Gastroesophageal sphincter (tissue), 4 donors: ENCODE results near the gene NCL. TPM values are rescaled to one million over a fixed set of nuclear protein-coding genes. Genes with fewer than 3 reads are reported as not detected.

ENCODE experiments used
- ATAC-seq: fragments of 150-250 bp; one replicate; pipeline ENCODE4 v1.9.1; 2016; ENCODE audit warnings: mild to moderate bottlenecking, moderate library complexity
- H3K27ac ChIP-seq, 4 donors: fragments of 200-600 bp; sonication (generic) in 3 of 4; 1 replicate in 3 of 4; 2 replicates in 1 of 4; pipeline ENCODE4 v1.5.1; 2016 to 2019
- H3K27me3 ChIP-seq: fragments of 200-600 bp; sonication (generic); one replicate; pipeline ENCODE4 v1.5.1; 2019
- H3K36me3 ChIP-seq, 2 donors: fragments of 200-600 bp; sonication (generic); one replicate each; pipeline ENCODE4 v1.5.1; 2019; ENCODE audit warnings: control low read depth in 1 of 2
- H3K4me1 ChIP-seq, 3 donors: fragments of 200-600 bp; sonication (generic); 1 replicate in 2 of 3; 2 replicates in 1 of 3; pipeline ENCODE4 v1.5.1; 2016 to 2019; ENCODE audit warnings: control low read depth in 2 of 3
- H3K4me3 ChIP-seq, 2 donors: fragments of 200-600 bp; sonication (generic); one replicate each; pipeline ENCODE4 v1.5.1; 2019; ENCODE audit warnings: mild to moderate bottlenecking in 1 of 2, moderate library complexity in 1 of 2
- H3K9me3 ChIP-seq, 3 donors: fragments of 200-600 bp; sonication (generic); one replicate each; pipeline ENCODE4 v1.5.1; 2017 to 2019; ENCODE audit warnings: control low read depth in 2 of 3
- CTCF ChIP-seq, 4 experiments: fragments of 200-600 bp in 2 of 4; fragments of 450-650 bp in 2 of 4; sonication (generic) in 1 of 4; IDR thresholded peaks; one replicate each; pipeline ENCODE4 v1.5.1; 2017 to 2019; ENCODE audit warnings: antibody characterized with exemption in 4 of 4, mild to moderate bottlenecking in 2 of 4, moderate library complexity in 2 of 4
- EP300 ChIP-seq: sonication (generic); formaldehyde crosslinking; IDR thresholded peaks from one replicate; pipeline ENCODE4 v1.6.1; 2017; ENCODE audit warnings: antibody characterized with exemption, mild to moderate bottlenecking
- POLR2A ChIP-seq, 2 donors: fragments of 450-650 bp; IDR thresholded peaks; one replicate each; pipeline ENCODE4 v1.6.1; 2017; ENCODE audit warnings: antibody characterized with exemption in 2 of 2, mild to moderate bottlenecking in 2 of 2, moderate library complexity in 1 of 2
- POLR2AphosphoS5 ChIP-seq: sonication (generic); formaldehyde crosslinking; IDR thresholded peaks from one replicate; pipeline ENCODE4 v1.6.1; 2017; ENCODE audit warnings: antibody characterized with exemption
- WGBS, 2 donors: methylation state at CpG; one replicate each; pipeline ENCODE4 v1.1.5; 2018; ENCODE audit warnings: low coverage in 1 of 2; 5-methylcytosine and 5-hydroxymethylcytosine counted together
- total RNA-seq, 4 donors: library from RNA; depleted of rRNA; stranded (reverse); fragments of >200 nt; gene quantifications; one replicate each; pipeline ENCODE4 v1.1.0, GENCODE V29; 2016

NCL gene
- total RNA-seq, 4 donors from 2014 or later, result 106 to 163 (median 147) TPM

GRCh38 chr2:231427116-231427515 is 37.2 kb downstream of the NCL start:
- TF ChIP-seq EP300 (no peak), POLR2AphosphoS5 (no peak), POLR2A (IDR thresholded peaks at IDR 0.05) (no peak), CTCF (IDR thresholded peaks at IDR 0.05) (no peak)
- 79 to 92% methylated on average over 2 to 3 of the region's 3 CpGs for WGBS, 2 donors
- Histone ChIP-seq H3K4me1 (no peaks in the 10 kb centered on the region), H3K27ac (no peak overlapping the region), H3K9me3 (peaks cover 0 to 6% (median 0%) of the 10 kb centered on the region in 3 donors), H3K36me3 (no peaks in the 10 kb centered on the region), H3K27me3 (no peaks in the 10 kb centered on the region), H3K4me3 (no peak overlapping the region)
- no peak for ATAC-seq

DNA sequence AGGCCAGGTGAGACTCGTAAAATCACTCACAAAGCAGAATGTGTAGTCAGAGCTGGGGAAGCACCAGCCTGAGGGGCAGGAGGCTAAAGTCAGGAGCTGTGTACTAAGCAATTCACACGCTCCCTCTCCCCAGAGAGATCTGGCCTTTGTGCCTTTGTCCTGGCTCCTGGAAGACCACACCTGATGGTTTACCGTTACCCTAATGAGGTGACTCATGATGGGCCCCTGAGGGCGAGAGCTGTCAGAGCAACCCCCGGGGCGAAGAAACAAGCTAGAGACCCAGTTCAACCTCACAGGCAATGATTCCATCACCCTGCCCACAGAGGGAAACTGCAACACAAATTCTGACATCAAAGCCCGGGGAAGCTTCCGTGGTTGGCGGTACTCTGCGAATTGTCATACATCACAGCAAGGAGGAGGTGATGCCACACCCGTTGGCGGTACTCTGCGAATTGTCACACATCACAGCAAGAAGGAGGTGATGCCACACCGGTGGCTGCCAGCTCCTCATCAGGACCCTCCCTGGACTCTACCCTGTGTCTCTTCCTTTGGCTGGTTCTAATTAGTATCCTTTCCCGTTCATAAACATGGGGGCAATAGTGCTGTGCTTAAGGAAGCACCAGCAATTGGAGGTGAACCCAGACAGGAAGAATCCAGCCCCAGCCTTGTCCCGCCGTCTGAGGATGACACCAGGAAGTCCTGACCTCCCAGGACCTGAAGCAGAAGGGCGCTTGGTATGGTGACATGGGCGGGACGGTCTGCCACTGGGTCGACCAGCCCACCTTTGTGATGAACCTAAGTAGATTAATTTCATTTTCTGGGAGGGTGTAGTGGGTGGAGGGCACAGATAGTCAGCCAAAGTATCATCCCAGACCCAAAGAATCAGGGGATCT is 38.2 kb downstream of the NCL start:
- Histone ChIP-seq H3K36me3 (no peaks in the 10 kb centered on the region), H3K4me1 (no peaks in the 10 kb centered on the region), H3K27ac (no peak overlapping the region), H3K27me3 (no peaks in the 10 kb centered on the region), H3K4me3 (no peak overlapping the region), H3K9me3 (no peaks in the 10 kb centered on the region)
- WGBS, 2 donors, result 79 to 90% methylated on average over 4 to 5 of the region's 21 CpGs
- TF ChIP-seq EP300 (no peak), CTCF (IDR thresholded peaks at IDR 0.05) (no peak), POLR2A (IDR thresholded peaks at IDR 0.05) (no peak), POLR2AphosphoS5 (no peak)
- ATAC-seq, result no peak

DNA sequence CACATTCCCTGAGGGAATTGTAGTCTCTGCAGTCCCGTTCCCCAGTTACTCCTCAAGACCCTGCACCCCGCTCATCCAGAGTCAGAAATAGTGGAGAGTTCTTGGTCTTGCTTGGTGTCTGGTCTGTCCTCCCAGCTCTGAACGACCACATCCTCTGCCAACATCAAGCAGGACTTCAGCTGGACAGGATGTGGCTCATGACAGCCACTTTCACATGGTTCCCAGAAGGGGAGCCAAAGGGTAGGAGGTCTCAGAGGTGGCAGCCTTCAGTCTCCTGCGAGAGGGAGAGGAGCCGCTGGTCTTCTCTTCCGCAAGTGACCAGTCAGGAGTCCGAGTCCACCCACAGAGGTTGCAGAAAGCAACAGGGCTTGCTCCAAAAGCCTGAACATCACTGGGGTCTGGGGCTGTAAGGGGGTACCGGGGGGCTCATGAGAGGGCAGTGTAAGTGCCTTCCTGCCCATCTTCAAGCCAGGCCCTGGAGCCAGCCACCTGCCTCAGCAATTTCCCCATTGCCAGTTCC is 38.9 kb downstream of the NCL start:
- ATAC-seq, result no peak
- Histone ChIP-seq H3K36me3 (no peaks in the 10 kb centered on the region), H3K27ac (no peak overlapping the region), H3K4me3 (no peak overlapping the region), H3K27me3 (no peaks in the 10 kb centered on the region), H3K9me3 (no peaks in the 10 kb centered on the region), H3K4me1 (no peaks in the 10 kb centered on the region)
- no peak for TF ChIP-seq CTCF (IDR thresholded peaks at IDR 0.05)
- no peak for TF ChIP-seq EP300
- TF ChIP-seq POLR2A (IDR thresholded peaks at IDR 0.05), result no peak
- TF ChIP-seq POLR2AphosphoS5, result no peak
- 80 to 90% methylated on average over 2 of the region's 8 CpGs for WGBS, 2 donors

GRCh38 chr2:231423176-231423575 is 41.1 kb downstream of the NCL start:
- Histone ChIP-seq H3K27me3 (peaks cover 8% of the 10 kb centered on the region), H3K4me3 (no peak overlapping the region), H3K36me3 (no peaks in the 10 kb centered on the region), H3K4me1 (no peaks in the 10 kb centered on the region), H3K27ac (no peak overlapping the region), H3K9me3 (no peaks in the 10 kb centered on the region)
- no peak for ATAC-seq
- TF ChIP-seq CTCF (IDR thresholded peaks at IDR 0.05), result no peak
- no peak for TF ChIP-seq POLR2A (IDR thresholded peaks at IDR 0.05)
- no peak for TF ChIP-seq POLR2AphosphoS5
- 96% methylated on average over 9 to 10 of the region's 10 CpGs for WGBS, 2 donors

DNA sequence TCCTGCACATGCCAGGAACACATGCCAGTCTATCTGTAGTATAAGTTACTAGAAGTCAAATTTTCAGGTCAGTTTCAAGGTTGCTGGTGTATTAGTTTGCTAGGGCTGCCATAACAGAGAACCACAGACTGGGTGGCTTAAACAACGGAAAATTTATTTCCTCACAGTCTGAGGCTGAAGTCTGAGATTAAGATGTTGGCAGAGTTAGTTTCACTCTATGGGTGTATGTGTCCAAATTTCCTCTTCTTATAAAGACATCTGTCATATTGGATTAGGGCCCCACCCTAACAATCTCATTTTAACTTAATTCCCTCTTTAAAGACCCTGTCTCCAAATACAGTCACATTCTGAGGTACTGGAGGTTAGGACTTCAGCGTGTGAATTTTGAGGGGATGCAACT is 42.2 kb downstream of the NCL start:
- H3K36me3 ChIP-seq, result no peaks in the 10 kb centered on the region
- no peak for ATAC-seq
- no peaks in the 10 kb centered on the region for H3K4me1 ChIP-seq
- H3K4me3 ChIP-seq, result no peak overlapping the region
- no peaks in the 10 kb centered on the region for H3K9me3 ChIP-seq
- H3K27ac ChIP-seq, result no peak overlapping the region
- WGBS, 2 donors, result 100% methylated on average over 1 to 2 of the region's 2 CpGs
- TF ChIP-seq POLR2AphosphoS5 (no peak), POLR2A (IDR thresholded peaks at IDR 0.05) (no peak), CTCF (IDR thresholded peaks at IDR 0.05) (no peak), EP300 (no peak)
- peaks cover 9% of the 10 kb centered on the region for H3K27me3 ChIP-seq
